Measurements from ENCODE around the gene PON2. TPM values are rescaled to one million over a fixed set of nuclear protein-coding genes. Genes with fewer than 3 reads are reported as not detected.

The PON2 gene
- total RNA-seq, 1 donor from 2014 or later = 77.5 TPM

GRCh38 chr7:95436407-95436806, 1.6 kb upstream of the PON2 start:
- TF ChIP-seq CTCF (IDR thresholded peaks at IDR 0.05; ENCODE audit: insufficient read depth, low read length, poor library complexity, severe bottlenecking) = no peak
- Histone ChIP-seq H3K36me3 (ENCODE audit: control insufficient read depth, insufficient read depth, low read length) (no peaks in the 10 kb centered on the region), H3K4me3 (ENCODE audit: low read depth, low read length) (no peak overlapping the region), H3K27me3 (ENCODE audit: control insufficient read depth, insufficient read depth, low read length) (no peaks in the 10 kb centered on the region)
- no peak for DNase-seq (ENCODE audit: low read depth)

- no peak for TF ChIP-seq CTCF (IDR thresholded peaks at IDR 0.05; ENCODE audit: insufficient read depth, low read length, poor library complexity, severe bottlenecking)
These were observed 573 bp upstream of the PON2 start for GRCh38 chr7:95435422-95435780.

GRCh38 chr7:95433952-95434556, 774 bp downstream of the PON2 start:
- Histone ChIP-seq H3K27me3 (ENCODE audit: control insufficient read depth, insufficient read depth, low read length) (no peaks in the 10 kb centered on the region), H3K4me3 (ENCODE audit: low read depth, low read length) (peak overlapping the region; percentile 75), H3K36me3 (ENCODE audit: control insufficient read depth, insufficient read depth, low read length) (no peaks in the 10 kb centered on the region)
- no peak for TF ChIP-seq CTCF (IDR thresholded peaks at IDR 0.05; ENCODE audit: insufficient read depth, low read length, poor library complexity, severe bottlenecking)
- no peak for DNase-seq (ENCODE audit: low read depth)

More at GRCh38 chr7:95435422-95435780, 573 bp upstream of the PON2 start:
- Histone ChIP-seq H3K36me3 (ENCODE audit: control insufficient read depth, insufficient read depth, low read length) (no peaks in the 10 kb centered on the region), H3K27me3 (ENCODE audit: control insufficient read depth, insufficient read depth, low read length) (no peaks in the 10 kb centered on the region), H3K4me3 (ENCODE audit: low read depth, low read length) (peak overlapping the region; percentile 75)
- DNase-seq (ENCODE audit: low read depth) = no peak

GRCh38 chr7:95433129-95433528, 1.7 kb downstream of the PON2 start:
- Histone ChIP-seq H3K4me3 (ENCODE audit: low read depth, low read length) (no peak overlapping the region), H3K36me3 (ENCODE audit: control insufficient read depth, insufficient read depth, low read length) (no peaks in the 10 kb centered on the region), H3K27me3 (ENCODE audit: control insufficient read depth, insufficient read depth, low read length) (no peaks in the 10 kb centered on the region)
- no peak for DNase-seq (ENCODE audit: low read depth)
- TF ChIP-seq CTCF (IDR thresholded peaks at IDR 0.05; ENCODE audit: insufficient read depth, low read length, poor library complexity, severe bottlenecking) = no peak

- no peak for TF ChIP-seq CTCF (IDR thresholded peaks at IDR 0.05; ENCODE audit: insufficient read depth, low read length, poor library complexity, severe bottlenecking)
- DNase-seq (ENCODE audit: low read depth) = no peak
- H3K4me3 ChIP-seq (ENCODE audit: low read depth, low read length) = no peak overlapping the region
- no peaks in the 10 kb centered on the region for H3K27me3 ChIP-seq (ENCODE audit: control insufficient read depth, insufficient read depth, low read length)
- no peaks in the 10 kb centered on the region for H3K36me3 ChIP-seq (ENCODE audit: control insufficient read depth, insufficient read depth, low read length)
These were observed 2.2 kb downstream of the PON2 start for GRCh38 chr7:95432606-95433005.

- no peak for TF ChIP-seq CTCF (IDR thresholded peaks at IDR 0.05; ENCODE audit: insufficient read depth, low read length, poor library complexity, severe bottlenecking)
- H3K36me3 ChIP-seq (ENCODE audit: control insufficient read depth, insufficient read depth, low read length) = no peaks in the 10 kb centered on the region
- H3K27me3 ChIP-seq (ENCODE audit: control insufficient read depth, insufficient read depth, low read length) = no peaks in the 10 kb centered on the region
- H3K4me3 ChIP-seq (ENCODE audit: low read depth, low read length) = no peak overlapping the region
- DNase-seq (ENCODE audit: low read depth) = peak; percentile 91
These were observed 4.0 kb downstream of the PON2 start for GRCh38 chr7:95430864-95431263.
